Progenitor cell of endocrine pancreas (in vitro differentiated cells): ENCODE measurements around the gene CD55. TPM values are rescaled to one million over a fixed set of nuclear protein-coding genes. Genes with fewer than 3 reads are reported as not detected.

Experiments used
- DNase-seq: peaks from one replicate; pipeline ENCODE4 v3.0.0; 2021; ENCODE audit warnings: low spot score; ENCODE audit not compliant: unreplicated experiment
- H3K27ac Mint-ChIP-seq: 2 replicates; pipeline ENCODE4 v1.8.0; 2021; ENCODE audit warnings: mild to moderate bottlenecking, moderate library complexity, mixed read lengths
- H3K27me3 Mint-ChIP-seq: 2 replicates; pipeline ENCODE4 v1.8.0; 2021; ENCODE audit warnings: mixed read lengths
- H3K36me3 Mint-ChIP-seq: 2 replicates; pipeline ENCODE4 v1.8.0; 2022; ENCODE audit warnings: mixed read lengths; ENCODE audit not compliant: insufficient read depth
- H3K4me1 Mint-ChIP-seq: 2 replicates; pipeline ENCODE4 v1.8.0; 2021; ENCODE audit warnings: low read depth, mixed read lengths
- H3K4me3 Mint-ChIP-seq: 2 replicates; pipeline ENCODE4 v1.8.0; 2021; ENCODE audit warnings: low read depth, mild to moderate bottlenecking, moderate library complexity, mixed read lengths
- H3K9me3 Mint-ChIP-seq: 2 replicates; pipeline ENCODE4 v1.8.0; 2021; ENCODE audit warnings: low read depth, mixed read lengths
- CTCF ChIP-seq: fragments of 200-600 bp; sonication (generic); IDR thresholded peaks from one replicate; pipeline ENCODE4 v1.5.0; 2021; ENCODE audit warnings: antibody characterized with exemption, mild to moderate bottlenecking; ENCODE audit not compliant: unreplicated experiment
- total RNA-seq: library from RNA; stranded (reverse); gene quantifications from 2 replicates; pipeline ENCODE4 v1.2.1, GENCODE V29; 2021

Gene CD55
- total RNA-seq, 1 donor from 2014 or later, result 7.4 TPM

DNA sequence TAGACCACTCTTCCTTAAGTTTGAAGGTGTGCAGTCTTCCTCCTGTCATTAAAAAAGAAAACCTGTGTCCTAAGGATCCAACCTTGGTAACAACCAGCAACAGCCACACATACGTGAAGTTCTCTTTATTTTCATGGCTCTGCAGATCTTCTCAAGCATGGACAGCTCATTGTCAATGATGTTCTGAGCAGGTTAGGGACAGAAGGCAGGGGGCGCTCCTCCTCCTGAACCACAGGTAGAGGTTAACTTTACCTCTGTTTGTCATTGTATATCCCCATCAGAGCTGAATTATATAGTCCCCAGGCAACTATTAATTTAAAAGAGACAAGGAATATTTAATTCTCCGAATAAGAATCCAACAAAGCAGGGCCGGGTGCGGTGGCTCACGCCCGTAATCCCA is 80.1 kb downstream of the CD55 start:
- Mint-ChIP-seq H3K9me3 (no peaks in the 10 kb centered on the region), H3K36me3 (no peaks in the 10 kb centered on the region), H3K4me3 (no peak overlapping the region), H3K27me3 (no peaks in the 10 kb centered on the region), H3K27ac (no peak overlapping the region), H3K4me1 (peaks cover 3% of the 10 kb centered on the region)
- TF ChIP-seq CTCF, result no peak
- no peak for DNase-seq

- H3K27ac Mint-ChIP-seq, result no peak overlapping the region
- no peaks in the 10 kb centered on the region for H3K9me3 Mint-ChIP-seq
- no peak overlapping the region for H3K4me3 Mint-ChIP-seq
- no peaks in the 10 kb centered on the region for H3K4me1 Mint-ChIP-seq
- H3K27me3 Mint-ChIP-seq, result no peaks in the 10 kb centered on the region
- TF ChIP-seq CTCF, result no peak
- no peaks in the 10 kb centered on the region for H3K36me3 Mint-ChIP-seq
- DNase-seq, result no peak
These were observed 81.3 kb downstream of the CD55 start for GRCh38 chr1:207402744-207403143.

DNA sequence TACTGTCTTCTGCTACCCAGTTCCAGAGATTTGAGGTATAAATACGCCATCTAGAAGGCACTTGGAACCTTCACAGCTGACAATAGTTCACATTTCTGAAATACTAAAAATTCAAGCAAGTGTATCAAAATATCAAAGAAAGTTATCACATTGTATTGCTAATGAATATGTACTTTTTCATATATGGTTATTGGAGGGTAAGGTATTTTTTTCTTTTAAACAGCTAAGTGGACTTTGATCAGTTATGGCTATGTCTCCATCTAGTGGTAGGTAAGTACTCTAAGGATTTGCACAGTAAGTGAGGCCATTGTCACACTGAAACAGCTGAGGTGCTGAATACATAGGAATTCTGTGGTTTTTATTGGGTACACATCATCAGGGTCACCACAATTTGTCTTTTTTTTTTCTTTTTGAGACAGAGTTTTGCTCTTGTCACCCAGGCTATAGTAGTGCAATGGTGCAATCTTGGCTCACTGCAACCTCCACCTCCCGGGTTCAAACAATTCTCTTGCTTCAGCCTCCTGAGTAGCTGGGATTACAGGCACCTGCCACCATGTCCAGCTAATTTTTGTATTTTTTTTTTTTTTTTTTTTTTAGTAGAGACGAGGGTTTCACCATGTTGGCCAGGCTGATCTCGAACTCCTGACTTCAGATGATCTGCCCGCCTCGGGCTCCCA is 83.5 kb downstream of the CD55 start:
- TF ChIP-seq CTCF, result peak; percentile 91
- no peak overlapping the region for H3K27ac Mint-ChIP-seq
- no peaks in the 10 kb centered on the region for H3K36me3 Mint-ChIP-seq
- H3K4me1 Mint-ChIP-seq, result no peaks in the 10 kb centered on the region
- DNase-seq, result no peak
- no peaks in the 10 kb centered on the region for H3K9me3 Mint-ChIP-seq
- no peaks in the 10 kb centered on the region for H3K27me3 Mint-ChIP-seq
- H3K4me3 Mint-ChIP-seq, result no peak overlapping the region

DNA sequence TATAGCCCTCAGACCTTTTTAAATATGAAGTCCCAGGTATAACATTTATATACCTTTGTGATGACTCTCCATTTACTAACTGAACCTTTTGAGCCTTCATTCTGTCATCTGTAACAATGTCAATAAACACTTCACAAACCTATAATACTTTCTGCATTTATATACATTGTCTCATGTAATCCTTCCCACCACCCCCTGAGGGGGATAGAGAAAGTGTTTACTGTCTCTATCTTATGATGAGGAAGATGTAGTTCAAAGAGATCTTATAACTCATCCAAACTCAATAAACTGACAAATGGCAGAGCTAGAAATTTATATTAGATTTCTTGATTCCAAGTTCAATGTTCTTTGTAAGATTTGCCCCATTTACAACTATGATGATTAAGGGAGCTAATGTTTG is 84.3 kb downstream of the CD55 start:
- Mint-ChIP-seq H3K36me3 (no peaks in the 10 kb centered on the region), H3K27ac (no peak overlapping the region), H3K27me3 (no peaks in the 10 kb centered on the region), H3K9me3 (no peaks in the 10 kb centered on the region), H3K4me1 (no peaks in the 10 kb centered on the region), H3K4me3 (no peak overlapping the region)
- TF ChIP-seq CTCF, result no peak
- no peak for DNase-seq

- no peak for TF ChIP-seq CTCF
- Mint-ChIP-seq H3K36me3 (no peaks in the 10 kb centered on the region), H3K27me3 (no peaks in the 10 kb centered on the region), H3K9me3 (no peaks in the 10 kb centered on the region), H3K27ac (no peak overlapping the region), H3K4me3 (no peak overlapping the region), H3K4me1 (no peaks in the 10 kb centered on the region)
- no peak for DNase-seq
These were observed 86.3 kb downstream of the CD55 start for GRCh38 chr1:207407655-207408260.

Other genes starting within 250 kb of the CD55 start
- gene C4BPB, start 232.8 kb upstream of the CD55 start, total RNA-seq, result not detected in 2 replicates
- not detected in 2 replicates for gene C4BPA, start 217.4 kb upstream of the CD55 start, total RNA-seq
- 0.17 and 0.24 TPM in 2 replicates for gene CR2, start 132.7 kb downstream of the CD55 start, total RNA-seq
- 0.11 and 0.41 TPM in 2 replicates for gene CR1, start 174.5 kb downstream of the CD55 start, total RNA-seq